ENCODE results near the gene SPG11.
"Not testable (repeated sequence)": the region's sequence is repeated elsewhere in the genome, so short reads cannot be mapped to it uniquely, and the experiment has no call there.

DNA sequence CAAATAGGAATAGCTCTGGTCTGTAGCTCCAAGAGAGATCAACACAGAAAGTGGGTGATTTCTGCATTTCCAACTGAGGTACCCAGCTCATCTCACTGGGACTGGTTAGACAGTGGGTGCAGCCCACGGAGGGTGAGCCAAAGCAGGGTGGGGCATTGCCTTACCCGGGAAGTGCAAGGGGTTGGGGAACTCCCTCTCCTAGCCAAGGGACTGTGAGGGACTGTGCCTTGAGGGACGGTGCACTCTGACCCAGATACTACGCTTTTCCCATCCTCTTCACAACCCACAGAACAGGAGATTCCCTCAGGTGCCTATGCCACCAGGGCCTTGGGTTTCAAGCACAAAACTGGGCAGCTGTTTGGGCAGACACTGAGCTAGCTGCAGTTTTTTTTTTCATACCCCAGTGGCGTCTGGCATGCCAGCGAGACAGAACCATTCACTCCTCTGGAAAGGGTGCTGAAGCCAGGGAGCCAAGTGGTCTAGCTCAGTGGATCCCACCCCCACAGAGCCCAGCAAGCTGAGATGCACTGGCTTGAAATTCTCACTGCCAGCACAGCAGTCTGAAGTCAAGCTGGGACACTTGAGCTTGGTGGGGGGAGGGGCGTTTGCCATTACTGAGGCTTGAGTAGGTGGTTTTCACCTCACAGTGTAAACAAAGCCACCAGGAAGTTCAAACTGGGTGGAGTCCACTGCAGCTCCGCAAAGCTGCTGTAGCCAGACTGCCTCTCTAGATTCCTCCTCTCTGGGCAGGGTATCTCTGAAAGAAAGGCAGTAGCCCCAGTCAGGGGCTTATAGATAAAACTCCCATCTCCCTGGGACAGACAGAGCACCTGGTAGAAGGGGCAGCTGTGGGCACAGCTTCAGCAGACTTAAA lies 19.6 kb upstream of the SPG11 start:
- TF ChIP-seq EP300 (IDR thresholded peaks at IDR 0.05) = not testable (repeated sequence)
- TF ChIP-seq, protein P1, sequence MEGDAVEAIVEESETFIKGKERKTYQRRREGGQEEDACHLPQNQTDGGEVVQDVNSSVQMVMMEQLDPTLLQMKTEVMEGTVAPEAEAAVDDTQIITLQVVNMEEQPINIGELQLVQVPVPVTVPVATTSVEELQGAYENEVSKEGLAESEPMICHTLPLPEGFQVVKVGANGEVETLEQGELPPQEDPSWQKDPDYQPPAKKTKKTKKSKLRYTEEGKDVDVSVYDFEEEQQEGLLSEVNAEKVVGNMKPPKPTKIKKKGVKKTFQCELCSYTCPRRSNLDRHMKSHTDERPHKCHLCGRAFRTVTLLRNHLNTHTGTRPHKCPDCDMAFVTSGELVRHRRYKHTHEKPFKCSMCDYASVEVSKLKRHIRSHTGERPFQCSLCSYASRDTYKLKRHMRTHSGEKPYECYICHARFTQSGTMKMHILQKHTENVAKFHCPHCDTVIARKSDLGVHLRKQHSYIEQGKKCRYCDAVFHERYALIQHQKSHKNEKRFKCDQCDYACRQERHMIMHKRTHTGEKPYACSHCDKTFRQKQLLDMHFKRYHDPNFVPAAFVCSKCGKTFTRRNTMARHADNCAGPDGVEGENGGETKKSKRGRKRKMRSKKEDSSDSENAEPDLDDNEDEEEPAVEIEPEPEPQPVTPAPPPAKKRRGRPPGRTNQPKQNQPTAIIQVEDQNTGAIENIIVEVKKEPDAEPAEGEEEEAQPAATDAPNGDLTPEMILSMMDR (IDR thresholded peaks at IDR 0.05) = not testable (repeated sequence)
